ENCODE results near the gene C6orf118. TPM values are rescaled to one million over a fixed set of nuclear protein-coding genes. Genes with fewer than 3 reads are reported as not detected.

The C6orf118 gene
- not detected in 2 replicates for total RNA-seq (2014; rRNA removed; shearing (Covaris generic); ENCODE audit: low replicate concordance)

DNA sequence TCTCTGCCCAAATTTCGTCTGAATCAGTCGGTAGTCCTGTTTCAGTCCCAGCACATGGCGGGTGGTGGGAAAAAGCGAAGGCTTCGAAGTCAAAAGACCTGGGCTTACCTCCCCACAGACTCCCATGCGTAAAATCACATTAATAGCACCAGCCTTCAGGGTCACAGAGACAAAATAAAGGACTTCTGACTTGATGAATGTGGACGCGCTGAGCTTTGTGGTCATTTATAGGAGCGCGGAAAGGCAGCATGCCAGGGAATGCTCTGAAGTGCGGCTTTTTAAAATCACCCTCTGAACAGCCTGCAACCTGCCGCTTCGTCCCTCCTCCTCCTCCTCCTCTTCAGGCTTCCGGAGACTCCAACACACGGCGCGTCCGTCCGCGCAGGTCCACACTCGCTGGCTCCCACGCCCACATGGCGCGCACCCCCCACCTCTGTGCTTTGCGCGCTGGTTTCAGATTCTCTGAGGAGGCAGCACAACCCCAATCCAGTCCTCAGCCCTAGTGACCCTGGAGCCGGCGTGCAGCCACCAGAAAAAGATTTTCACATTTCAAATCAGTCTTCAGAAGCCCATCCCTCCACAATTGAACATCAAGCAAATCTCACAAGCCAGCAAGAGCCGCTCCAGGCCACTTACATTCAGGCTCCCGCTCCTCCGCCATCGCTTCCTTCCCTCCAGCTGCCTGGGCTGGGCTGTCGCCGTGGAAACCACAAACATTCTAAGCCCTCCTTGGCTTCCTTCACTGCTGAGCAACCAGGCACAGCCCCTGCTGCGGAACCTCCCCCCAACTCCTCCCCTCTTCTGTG, at the start of gene C6orf118:
TSS of gene C6orf118 (minus strand) at position 680 of the 806 bp plus-strand sequence. CDS start at position 661, 19 bp downstream.
- H3K27me3 ChIP-seq (ENCODE audit: low read length): no peaks in the 10 kb centered on the region
- DNase-seq: no peak
- no peak within 1 kb of the TSS for H3K4me3 ChIP-seq (ENCODE audit: low read length)
- H3K79me2 ChIP-seq (ENCODE audit: low read length): no peaks in the 10 kb centered on the region
- no peak within 1 kb of the TSS for H3K27ac ChIP-seq (ENCODE audit: low read length)
- no peak within 1 kb of the TSS for H3K4me2 ChIP-seq (ENCODE audit: low read depth, low read length, poor library complexity, severe bottlenecking)
- H2AFZ ChIP-seq (ENCODE audit: low read length): no peak within 1 kb of the TSS
- H3K4me1 ChIP-seq (ENCODE audit: low read length): no peaks in the 10 kb centered on the region
- H4K20me1 ChIP-seq (ENCODE audit: insufficient read depth, low read depth, low read length): no peaks in the 10 kb centered on the region
- H3K9ac ChIP-seq (ENCODE audit: low read length): no peak within 1 kb of the TSS
- no peaks in the 10 kb centered on the region for H3K36me3 ChIP-seq (ENCODE audit: insufficient read depth, low read length)
- no peaks in the 10 kb centered on the region for H3K9me2 ChIP-seq (replicated peaks; ENCODE audit: insufficient read depth, low read length)
- H3K9me3 ChIP-seq (ENCODE audit: low read length): no peaks in the 10 kb centered on the region

GRCh38 chr6:165345700-165346099, 36.3 kb upstream of the C6orf118 start:
- Histone ChIP-seq H3K9ac (ENCODE audit: low read length) (no peak overlapping the region), H3K4me2 (ENCODE audit: low read depth, low read length, poor library complexity, severe bottlenecking) (no peak overlapping the region), H3K27me3 (ENCODE audit: low read length) (0 out of 2 replicates have a peak, but pooled peaks cover 3% of the 10 kb centered on the region), H3K4me1 (ENCODE audit: low read length) (no peaks in the 10 kb centered on the region), H3K27ac (ENCODE audit: low read length) (no peak overlapping the region), H3K79me2 (ENCODE audit: low read length) (no peaks in the 10 kb centered on the region), H3K9me2 (replicated peaks; ENCODE audit: insufficient read depth, low read length) (no peaks in the 10 kb centered on the region), H4K20me1 (ENCODE audit: insufficient read depth, low read depth, low read length) (no peaks in the 10 kb centered on the region), H3K4me3 (ENCODE audit: low read length) (no peak overlapping the region), H3K9me3 (ENCODE audit: low read length) (no peaks in the 10 kb centered on the region; the same call in 1 of the 2 replicates), H3K36me3 (ENCODE audit: insufficient read depth, low read length) (no peaks in the 10 kb centered on the region), H2AFZ (ENCODE audit: low read length) (no peak overlapping the region)
- no peak for DNase-seq

DNA sequence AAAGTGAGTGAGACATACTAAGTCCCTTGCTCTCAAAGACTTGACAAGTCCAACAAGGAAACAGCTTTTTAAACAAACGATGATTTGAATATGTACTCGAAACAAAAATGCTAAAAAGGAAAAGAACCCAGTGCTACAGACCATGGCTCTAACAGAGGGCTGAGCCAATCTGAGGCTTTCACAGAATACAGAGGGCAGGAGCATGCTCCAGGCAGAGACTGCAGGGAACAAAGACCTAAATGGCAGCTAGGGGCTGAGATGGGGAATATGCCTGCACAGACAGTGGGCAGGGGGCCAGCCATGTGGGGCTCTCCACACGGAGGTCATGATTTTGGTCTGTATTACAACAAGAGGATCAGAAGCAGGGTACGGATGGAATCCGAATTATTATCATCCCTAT, 31.1 kb upstream of the C6orf118 start:
- H4K20me1 ChIP-seq (ENCODE audit: insufficient read depth, low read depth, low read length): no peaks in the 10 kb centered on the region
- H3K27ac ChIP-seq (ENCODE audit: low read length): no peak overlapping the region
- no peak for DNase-seq
- 0 out of 2 replicates have a peak, but pooled peaks cover 3% of the 10 kb centered on the region for H3K27me3 ChIP-seq (ENCODE audit: low read length)
- no peaks in the 10 kb centered on the region for H3K9me2 ChIP-seq (replicated peaks; ENCODE audit: insufficient read depth, low read length)
- no peaks in the 10 kb centered on the region for H3K4me1 ChIP-seq (ENCODE audit: low read length)
- no peak overlapping the region for H3K9ac ChIP-seq (ENCODE audit: low read length)
- H3K4me2 ChIP-seq (ENCODE audit: low read depth, low read length, poor library complexity, severe bottlenecking): no peak overlapping the region
- no peak overlapping the region for H2AFZ ChIP-seq (ENCODE audit: low read length)
- H3K4me3 ChIP-seq (ENCODE audit: low read length): no peak overlapping the region
- no peaks in the 10 kb centered on the region for H3K9me3 ChIP-seq (ENCODE audit: low read length)
- no peaks in the 10 kb centered on the region for H3K79me2 ChIP-seq (ENCODE audit: low read length)
- H3K36me3 ChIP-seq (ENCODE audit: insufficient read depth, low read length): no peaks in the 10 kb centered on the region

- Histone ChIP-seq H2AFZ (ENCODE audit: low read length) (no peak overlapping the region), H4K20me1 (ENCODE audit: insufficient read depth, low read depth, low read length) (no peaks in the 10 kb centered on the region), H3K9me3 (ENCODE audit: low read length) (no peaks in the 10 kb centered on the region; the same call in 1 of the 2 replicates), H3K9ac (ENCODE audit: low read length) (no peak overlapping the region), H3K27me3 (ENCODE audit: low read length) (no peaks in the 10 kb centered on the region; the same call in 1 of the 2 replicates), H3K4me2 (ENCODE audit: low read depth, low read length, poor library complexity, severe bottlenecking) (no peak overlapping the region), H3K4me3 (ENCODE audit: low read length) (no peak overlapping the region), H3K4me1 (ENCODE audit: low read length) (no peaks in the 10 kb centered on the region), H3K9me2 (replicated peaks; ENCODE audit: insufficient read depth, low read length) (no peaks in the 10 kb centered on the region), H3K36me3 (ENCODE audit: insufficient read depth, low read length) (no peaks in the 10 kb centered on the region), H3K27ac (ENCODE audit: low read length) (no peak overlapping the region), H3K79me2 (ENCODE audit: low read length) (no peaks in the 10 kb centered on the region)
- DNase-seq: no peak
Measured at GRCh38 chr6:165325609-165326008, 16.2 kb upstream of the C6orf118 start.

- Histone ChIP-seq H3K27ac (ENCODE audit: low read length) (no peak overlapping the region), H3K9me3 (ENCODE audit: low read length) (peaks cover 4% of the 10 kb centered on the region), H3K27me3 (ENCODE audit: low read length) (no peaks in the 10 kb centered on the region; the same call in 1 of the 2 replicates), H3K79me2 (ENCODE audit: low read length) (no peaks in the 10 kb centered on the region), H3K36me3 (ENCODE audit: insufficient read depth, low read length) (no peaks in the 10 kb centered on the region), H3K4me2 (ENCODE audit: low read depth, low read length, poor library complexity, severe bottlenecking) (no peak overlapping the region), H3K4me3 (ENCODE audit: low read length) (no peak overlapping the region), H2AFZ (ENCODE audit: low read length) (no peak overlapping the region), H3K9me2 (replicated peaks; ENCODE audit: insufficient read depth, low read length) (no peaks in the 10 kb centered on the region), H4K20me1 (ENCODE audit: insufficient read depth, low read depth, low read length) (no peaks in the 10 kb centered on the region), H3K9ac (ENCODE audit: low read length) (no peak overlapping the region), H3K4me1 (ENCODE audit: low read length) (no peaks in the 10 kb centered on the region)
- no peak for DNase-seq
Measured at GRCh38 chr6:165321555-165322145, 12.2 kb upstream of the C6orf118 start.

GRCh38 chr6:165321150-165321549, 11.7 kb upstream of the C6orf118 start:
- no peak overlapping the region for H3K4me3 ChIP-seq (ENCODE audit: low read length)
- no peak overlapping the region for H3K27ac ChIP-seq (ENCODE audit: low read length)
- no peaks in the 10 kb centered on the region for H3K9me2 ChIP-seq (replicated peaks; ENCODE audit: insufficient read depth, low read length)
- no peaks in the 10 kb centered on the region for H3K36me3 ChIP-seq (ENCODE audit: insufficient read depth, low read length)
- H4K20me1 ChIP-seq (ENCODE audit: insufficient read depth, low read depth, low read length): no peaks in the 10 kb centered on the region
- no peaks in the 10 kb centered on the region for H3K27me3 ChIP-seq (ENCODE audit: low read length)
- no peak overlapping the region for H3K9ac ChIP-seq (ENCODE audit: low read length)
- H3K9me3 ChIP-seq (ENCODE audit: low read length): peaks cover 4% of the 10 kb centered on the region
- no peaks in the 10 kb centered on the region for H3K4me1 ChIP-seq (ENCODE audit: low read length)
- DNase-seq: no peak
- no peaks in the 10 kb centered on the region for H3K79me2 ChIP-seq (ENCODE audit: low read length)
- H3K4me2 ChIP-seq (ENCODE audit: low read depth, low read length, poor library complexity, severe bottlenecking): no peak overlapping the region
- no peak overlapping the region for H2AFZ ChIP-seq (ENCODE audit: low read length)

DNA sequence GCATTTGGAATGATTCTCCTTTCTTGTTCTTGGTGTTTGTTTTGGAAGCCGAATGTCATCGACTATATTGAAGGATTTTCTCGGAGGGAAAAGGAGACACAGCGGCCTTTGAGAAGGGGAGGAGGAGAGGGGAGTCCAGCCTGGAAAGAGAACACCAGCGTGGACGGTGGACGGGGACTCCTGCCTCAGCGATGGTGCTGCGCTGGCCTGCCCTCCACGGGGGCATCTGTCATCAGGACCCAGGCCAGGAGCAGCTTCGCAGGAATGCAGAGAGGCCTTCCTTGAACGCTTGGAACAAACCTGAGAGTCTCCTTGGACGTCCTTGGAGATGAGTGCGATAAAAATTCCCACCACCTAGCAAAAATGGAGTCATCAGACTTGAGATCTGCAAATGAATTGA, 8.3 kb upstream of the C6orf118 start:
- no peak for DNase-seq
- Histone ChIP-seq H2AFZ (ENCODE audit: low read length) (no peak overlapping the region), H3K4me3 (ENCODE audit: low read length) (no peak overlapping the region)

DNA sequence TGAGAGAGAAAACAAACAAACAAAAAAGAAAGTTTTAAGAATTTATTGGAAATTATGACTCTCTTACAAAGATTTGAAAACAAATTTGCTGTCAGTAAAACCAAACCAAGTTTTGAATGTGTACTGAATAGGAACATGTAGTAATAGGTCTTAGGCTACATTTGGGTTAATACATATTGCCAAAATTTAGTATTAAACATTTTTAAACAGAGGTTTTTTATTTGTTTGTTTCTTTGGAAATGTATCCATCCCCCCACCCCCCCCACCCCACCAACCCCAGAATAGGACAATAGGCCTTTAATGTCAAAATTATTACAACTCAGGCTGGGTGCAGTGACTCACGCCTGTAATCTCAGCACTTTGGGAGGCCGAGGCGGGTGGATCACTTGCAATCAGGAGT, 2.5 kb downstream of the C6orf118 start:
- Histone ChIP-seq H4K20me1 (ENCODE audit: insufficient read depth, low read depth, low read length) (no peaks in the 10 kb centered on the region), H3K27me3 (ENCODE audit: low read length) (no peaks in the 10 kb centered on the region), H3K36me3 (ENCODE audit: insufficient read depth, low read length) (no peaks in the 10 kb centered on the region), H3K27ac (ENCODE audit: low read length) (no peak overlapping the region), H3K79me2 (ENCODE audit: low read length) (no peaks in the 10 kb centered on the region), H3K4me3 (ENCODE audit: low read length) (no peak overlapping the region), H3K4me2 (ENCODE audit: low read depth, low read length, poor library complexity, severe bottlenecking) (no peak overlapping the region), H3K9me3 (ENCODE audit: low read length) (no peaks in the 10 kb centered on the region), H3K9me2 (replicated peaks; ENCODE audit: insufficient read depth, low read length) (no peaks in the 10 kb centered on the region), H3K9ac (ENCODE audit: low read length) (no peak overlapping the region), H3K4me1 (ENCODE audit: low read length) (no peaks in the 10 kb centered on the region), H2AFZ (ENCODE audit: low read length) (no peak overlapping the region)
- DNase-seq: no peak

More for the DNA sequence above, 8.3 kb upstream of the C6orf118 start:
- Histone ChIP-seq H3K36me3 (ENCODE audit: insufficient read depth, low read length) (no peaks in the 10 kb centered on the region), H3K4me2 (ENCODE audit: low read depth, low read length, poor library complexity, severe bottlenecking) (no peak overlapping the region), H3K9ac (ENCODE audit: low read length) (no peak overlapping the region), H4K20me1 (ENCODE audit: insufficient read depth, low read depth, low read length) (no peaks in the 10 kb centered on the region), H3K4me1 (ENCODE audit: low read length) (no peaks in the 10 kb centered on the region), H3K27ac (ENCODE audit: low read length) (no peak overlapping the region), H3K9me2 (replicated peaks; ENCODE audit: insufficient read depth, low read length) (no peaks in the 10 kb centered on the region), H3K27me3 (ENCODE audit: low read length) (no peaks in the 10 kb centered on the region), H3K79me2 (ENCODE audit: low read length) (no peaks in the 10 kb centered on the region), H3K9me3 (ENCODE audit: low read length) (peaks cover 4% of the 10 kb centered on the region)

All from Karpas-422 (cell line).